LNCAP (cell line): ENCODE results near the gene FATE1.

Experiments used
- CTCF ChIP-seq: fragments of 450-650 bp; IDR thresholded peaks from 2 replicates; pipeline ENCODE4 v1.5.1; 2017; ENCODE audit warnings: mild to moderate bottlenecking

The FATE1 gene

GRCh38 chrX:151692825-151693224, 23.0 kb upstream of the FATE1 start:
- no peak for TF ChIP-seq CTCF

GRCh38 chrX:151694121-151694520, 21.7 kb upstream of the FATE1 start:
- no peak for TF ChIP-seq CTCF

DNA sequence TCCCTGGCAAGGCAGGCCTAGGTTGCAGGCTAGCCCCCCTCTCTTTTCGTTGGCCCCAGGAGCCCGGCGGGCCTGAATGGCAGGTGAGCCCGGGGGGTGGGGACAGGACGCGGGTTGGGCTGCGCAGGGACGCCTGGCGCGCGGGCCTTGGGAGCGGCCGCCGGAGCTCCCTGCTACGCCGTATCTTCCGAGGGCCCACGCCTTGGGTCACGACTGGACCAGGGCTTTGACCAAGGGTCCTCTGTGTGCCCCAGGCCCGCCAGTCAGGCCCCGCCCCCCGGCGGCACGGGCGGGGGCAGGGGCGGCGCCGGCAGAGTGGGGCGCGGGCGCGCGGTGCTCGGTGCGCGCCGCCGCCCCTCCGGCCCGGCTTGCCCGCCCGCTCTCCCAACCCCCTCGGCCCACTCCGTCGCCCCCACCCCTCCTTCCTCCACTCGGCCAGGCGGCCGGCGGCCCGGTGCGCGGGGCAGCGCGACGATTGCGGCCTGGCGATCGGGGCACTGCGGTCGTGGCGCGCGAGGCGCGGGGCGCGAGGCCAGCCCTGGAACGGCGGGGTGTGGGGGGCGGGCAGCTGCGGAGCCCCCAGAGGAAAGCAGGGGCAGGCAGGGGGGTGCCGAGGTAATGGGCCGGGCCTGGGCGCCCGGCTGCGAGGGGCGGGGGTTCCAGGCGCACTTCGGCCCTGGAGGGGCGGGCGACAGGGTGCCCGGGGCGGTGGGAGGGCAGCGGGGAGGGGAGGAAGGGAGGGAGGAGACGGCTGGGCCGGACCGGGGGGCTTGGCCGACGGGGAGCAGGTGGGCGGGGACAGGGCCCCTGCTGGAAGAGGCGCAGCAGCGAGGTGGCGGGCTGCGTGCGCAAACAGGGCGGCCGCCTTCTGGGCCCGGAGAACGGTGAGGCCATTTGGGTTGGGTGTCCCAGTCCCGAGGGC, 20.9 kb upstream of the FATE1 start, which contains the start of gene PRRG3:
PRRG3 (plus strand) TSS at position 798 of the 922 bp plus-strand sequence. CDS start 3,357 bp downstream, outside the sequence.
- no peak for TF ChIP-seq CTCF

DNA sequence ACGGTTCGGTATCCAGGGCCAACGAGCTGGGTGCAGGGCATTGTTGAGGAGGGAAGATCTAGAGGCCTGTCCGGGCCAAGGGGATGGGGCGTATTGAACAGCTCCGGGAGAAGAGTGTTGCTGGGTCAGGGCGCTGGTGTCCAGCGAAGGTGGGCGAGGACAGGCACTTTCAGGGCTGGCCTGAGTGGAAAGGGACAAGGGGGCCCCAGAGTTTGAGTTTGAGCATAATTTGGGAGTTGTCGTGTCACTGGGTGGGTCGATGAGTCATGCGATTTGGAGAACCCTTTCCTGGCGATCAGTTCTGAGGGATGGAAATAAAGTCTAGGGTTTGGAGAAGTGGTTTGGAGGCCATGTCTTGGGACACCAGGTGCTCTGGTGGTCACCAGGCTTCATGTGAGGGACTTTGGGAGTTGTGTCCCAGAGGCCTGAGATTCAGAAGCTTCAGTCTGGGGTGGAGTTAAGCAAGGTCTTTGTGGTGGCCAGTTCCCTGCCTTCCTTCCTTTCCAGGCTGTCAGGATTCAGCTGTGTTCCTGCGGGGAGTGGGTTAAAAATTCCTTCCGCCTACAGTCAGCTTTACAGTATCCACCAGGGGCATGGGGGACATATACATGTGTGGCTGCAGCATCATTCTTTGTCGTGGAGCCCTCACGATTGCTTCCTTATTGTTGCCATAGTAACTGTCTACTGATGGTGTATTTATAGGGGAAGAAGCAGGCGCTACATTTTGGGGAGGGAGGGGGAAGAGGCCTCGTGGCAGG, 20.1 kb upstream of the FATE1 start:
- no peak for TF ChIP-seq CTCF

- no peak for TF ChIP-seq CTCF
Observed at GRCh38 chrX:151697522-151697921, 18.3 kb upstream of the FATE1 start.

GRCh38 chrX:151698485-151698884, 17.4 kb upstream of the FATE1 start:
- TF ChIP-seq CTCF = no peak

DNA sequence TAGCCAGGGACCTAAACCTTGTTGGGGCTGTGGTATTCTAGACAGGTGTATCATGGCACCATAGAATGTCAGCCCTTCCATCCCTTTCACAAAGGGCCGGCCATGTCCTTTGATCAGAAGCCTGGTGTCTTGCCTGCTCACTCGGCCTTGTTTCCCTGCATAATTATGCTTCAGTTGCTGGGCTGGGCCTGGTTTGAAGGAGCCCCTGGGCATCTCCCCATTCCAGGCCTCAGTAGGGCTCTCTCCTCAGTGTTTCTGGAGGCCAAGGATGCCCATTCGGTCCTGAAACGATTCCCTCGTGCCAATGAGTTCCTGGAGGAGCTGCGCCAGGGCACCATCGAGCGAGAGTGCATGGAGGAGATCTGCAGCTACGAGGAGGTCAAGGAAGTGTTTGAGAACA, 16.1 kb upstream of the FATE1 start:
- TF ChIP-seq CTCF = no peak
